OCI-M2 (cell line): ENCODE results near the gene TRMT5.

Experiments used
- DNase-seq: peaks from one replicate; lab custom pipeline; 2025; ENCODE audit not compliant: unreplicated experiment; lab: John Stamatoyannopoulos, UW

Gene TRMT5

DNA sequence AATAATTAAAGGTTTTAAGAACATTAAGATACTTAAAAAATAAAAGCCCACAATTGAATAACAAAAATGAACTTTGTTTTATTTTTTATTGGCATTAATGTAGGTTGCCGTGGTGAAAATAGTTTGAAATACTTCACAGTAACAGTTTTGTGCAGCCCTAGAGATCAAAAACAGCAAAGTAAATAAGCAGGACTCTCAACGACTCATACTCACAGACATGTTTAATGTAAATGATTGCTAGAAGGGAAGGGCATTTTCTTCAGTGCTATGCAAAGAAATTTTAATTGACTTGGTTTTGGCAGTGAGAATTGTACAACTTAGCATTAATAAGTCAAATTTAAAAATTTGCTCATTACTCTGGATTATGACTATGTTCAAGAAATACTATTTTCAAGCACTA lies 16.0 kb downstream of the TRMT5 start:
- DNase-seq = no peak

DNA sequence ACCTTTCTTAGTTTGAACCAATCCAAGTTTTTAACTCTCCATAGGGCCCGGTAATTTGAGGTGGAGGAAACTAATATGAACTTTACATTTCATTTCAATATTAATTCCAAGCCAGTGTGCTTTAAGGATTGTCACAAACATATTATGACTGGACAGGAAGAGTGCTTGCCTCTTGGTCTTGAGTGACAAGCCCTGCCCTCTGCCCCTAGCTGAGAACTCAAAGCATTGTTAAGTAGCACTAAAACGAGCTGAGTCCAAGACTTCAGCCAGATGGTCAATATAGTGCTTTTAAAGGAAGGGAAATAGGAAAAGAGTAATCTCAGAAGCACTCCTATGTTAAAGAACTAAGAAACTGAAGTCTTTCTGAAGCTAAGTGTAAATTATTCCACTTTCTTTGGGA lies 17.1 kb downstream of the TRMT5 start:
- no peak for DNase-seq

DNA sequence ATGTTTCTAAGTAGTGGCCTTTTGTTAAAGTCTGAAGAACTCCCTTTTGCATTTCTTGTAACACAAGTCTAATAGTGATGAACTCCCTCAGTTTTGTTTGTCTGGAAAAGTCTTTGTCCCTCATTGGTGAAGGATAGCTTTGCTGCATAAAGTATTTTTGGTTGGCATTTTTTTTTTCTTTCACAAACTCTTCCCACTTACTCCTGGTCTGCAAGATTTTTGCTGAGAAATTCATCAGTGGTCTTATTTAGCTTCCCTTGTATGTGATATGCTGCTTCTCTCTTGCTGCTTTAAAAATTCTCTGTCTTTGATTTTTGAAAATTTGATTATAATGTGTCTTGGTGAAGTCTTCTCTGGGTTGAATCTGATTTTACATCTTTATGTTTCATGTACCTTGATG lies 22.7 kb downstream of the TRMT5 start:
- no peak for DNase-seq

DNA sequence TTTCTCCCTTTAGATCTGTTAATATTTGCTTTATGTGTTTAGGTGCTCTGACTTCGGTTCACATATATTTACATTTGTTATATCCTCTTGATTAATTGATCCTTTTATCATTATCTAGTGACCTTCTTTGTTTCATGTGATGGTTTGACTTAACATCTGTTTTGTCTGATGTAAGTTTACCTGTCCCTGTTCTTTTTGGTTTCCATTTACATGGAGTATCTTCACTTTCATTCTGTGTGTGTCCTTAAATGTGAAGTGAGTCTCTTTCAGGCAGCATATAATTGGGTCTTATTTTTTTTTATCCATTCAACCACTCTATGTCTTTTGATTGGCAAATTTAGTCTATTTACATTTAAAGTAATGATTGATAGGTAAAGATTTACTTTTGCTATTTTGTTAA lies 24.2 kb downstream of the TRMT5 start:
- DNase-seq = no peak

DNA sequence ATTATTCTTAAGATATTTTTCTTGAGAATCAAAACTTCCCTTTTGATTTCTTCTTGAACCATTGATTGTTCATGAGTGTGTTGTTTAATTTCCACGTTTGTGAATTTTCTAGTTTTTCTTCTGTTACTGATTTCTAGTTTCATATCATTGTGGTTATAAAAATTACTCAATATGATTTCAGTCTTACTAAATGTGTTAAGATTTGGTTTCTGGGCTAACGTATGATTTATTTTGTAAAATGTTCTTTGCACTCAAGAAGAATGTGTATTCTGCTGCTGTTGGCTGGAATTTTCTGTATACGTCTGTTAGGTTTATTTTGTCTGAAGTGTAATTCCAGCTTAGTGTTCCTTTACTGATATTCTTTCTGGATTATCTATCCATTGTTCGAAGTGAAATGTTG lies 24.7 kb downstream of the TRMT5 start:
- DNase-seq = no peak

DNA sequence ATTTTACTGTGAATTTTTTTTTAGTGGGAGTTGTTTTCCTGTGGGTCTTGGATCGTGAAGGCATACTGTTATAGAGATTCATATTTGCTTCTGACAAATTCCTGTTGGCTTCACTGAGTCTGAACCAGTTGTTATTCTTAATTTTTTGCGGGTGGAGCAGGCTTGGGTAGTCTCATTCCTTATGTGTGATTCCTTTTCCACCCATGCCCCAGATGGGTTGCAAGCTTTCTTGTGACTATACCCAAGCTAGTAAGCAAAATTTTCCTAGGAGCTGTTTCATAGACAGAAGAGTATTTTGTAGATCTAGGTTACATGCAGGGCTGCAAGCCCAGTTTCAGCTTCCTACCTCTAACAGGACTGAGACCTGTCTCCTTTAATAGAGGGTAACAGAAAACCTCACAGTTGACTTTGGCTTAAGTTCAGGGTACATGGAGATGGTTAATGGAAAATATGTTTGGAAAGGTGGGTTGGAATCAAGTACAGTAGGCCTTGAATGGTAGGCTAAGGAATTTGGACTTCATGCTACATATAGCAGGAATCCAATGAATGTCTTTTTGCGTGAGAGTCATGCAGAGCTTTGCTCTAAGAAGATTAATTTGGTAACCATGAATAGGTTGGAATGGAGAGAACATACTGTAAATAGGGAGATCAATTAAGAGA lies 29.0 kb downstream of the TRMT5 start:
- DNase-seq = no peak

DNA sequence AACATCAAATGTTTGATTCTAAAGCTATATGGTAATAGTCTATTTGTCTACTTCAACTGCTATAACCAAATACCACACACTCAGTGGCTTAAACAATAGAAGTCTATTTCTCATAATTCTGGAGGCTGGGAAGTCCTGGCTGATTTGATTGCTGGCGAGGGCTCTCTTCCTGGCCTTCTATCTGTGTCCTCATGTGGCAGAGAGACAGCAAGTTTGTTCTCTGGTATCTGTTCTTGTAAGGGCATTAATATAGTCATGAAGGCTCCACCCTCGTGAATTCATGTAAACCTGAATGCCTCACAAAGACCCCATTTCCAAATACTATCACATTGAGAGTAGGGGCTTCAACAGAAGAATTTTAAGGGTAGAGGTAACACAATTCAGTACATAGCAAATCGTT lies 34.1 kb downstream of the TRMT5 start:
- no peak for DNase-seq

DNA sequence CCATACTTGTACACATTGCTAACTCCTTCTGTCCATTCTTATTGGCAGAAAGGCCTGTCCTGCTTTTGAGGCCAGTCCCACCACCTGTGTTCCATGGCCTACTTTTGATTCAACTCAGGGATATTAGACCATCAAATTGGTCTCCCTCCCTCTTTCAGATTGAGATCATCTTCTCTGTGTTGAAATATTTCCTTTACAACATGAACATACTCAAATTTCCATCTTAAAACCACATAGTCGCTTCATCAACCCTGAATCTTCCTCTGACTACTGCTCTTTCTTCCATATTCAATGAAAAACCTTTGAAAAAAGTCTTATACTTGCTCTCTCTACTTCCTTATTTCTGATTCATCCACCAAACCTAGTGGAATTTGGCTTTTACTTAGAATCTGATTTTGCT lies 34.9 kb downstream of the TRMT5 start:
- no peak for DNase-seq

DNA sequence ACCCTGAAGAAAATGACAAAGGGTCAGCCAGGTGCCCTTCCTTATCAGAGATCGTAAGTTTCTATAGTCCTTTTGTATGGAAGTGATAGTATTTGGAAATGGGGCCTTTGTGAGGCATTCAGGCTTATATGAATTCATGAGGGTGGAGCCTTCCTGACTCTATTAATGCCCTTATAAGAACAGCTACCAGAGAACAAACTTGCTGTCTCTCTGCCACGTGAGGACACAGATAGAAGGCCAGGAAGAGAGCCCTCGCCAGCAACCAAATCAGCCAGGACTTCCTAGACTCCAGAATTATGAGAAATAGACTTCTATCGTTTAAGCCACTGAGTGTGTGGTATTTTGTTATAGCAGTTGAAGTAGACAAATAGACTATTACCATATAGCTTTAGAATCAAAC lies 36.7 kb downstream of the TRMT5 start:
- no peak for DNase-seq

DNA sequence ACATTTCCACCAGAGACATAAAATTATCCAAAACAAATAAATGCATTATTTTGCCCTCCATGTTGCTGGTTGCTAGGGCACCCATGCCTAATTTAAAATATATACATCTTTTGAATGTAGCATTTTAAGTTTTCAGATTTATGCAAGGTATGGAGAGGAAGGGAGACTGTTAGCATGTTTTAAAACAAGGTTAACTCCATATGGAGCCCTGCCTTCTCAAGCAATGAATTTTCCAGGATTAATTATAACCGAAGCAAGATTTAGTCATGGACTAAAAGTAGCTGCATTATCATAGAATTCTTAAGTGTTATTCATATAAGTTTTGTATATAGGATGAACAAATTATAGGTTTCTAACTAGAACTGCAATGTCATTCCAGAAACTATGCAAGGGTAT lies 37.2 kb downstream of the TRMT5 start:
- no peak for DNase-seq

DNA sequence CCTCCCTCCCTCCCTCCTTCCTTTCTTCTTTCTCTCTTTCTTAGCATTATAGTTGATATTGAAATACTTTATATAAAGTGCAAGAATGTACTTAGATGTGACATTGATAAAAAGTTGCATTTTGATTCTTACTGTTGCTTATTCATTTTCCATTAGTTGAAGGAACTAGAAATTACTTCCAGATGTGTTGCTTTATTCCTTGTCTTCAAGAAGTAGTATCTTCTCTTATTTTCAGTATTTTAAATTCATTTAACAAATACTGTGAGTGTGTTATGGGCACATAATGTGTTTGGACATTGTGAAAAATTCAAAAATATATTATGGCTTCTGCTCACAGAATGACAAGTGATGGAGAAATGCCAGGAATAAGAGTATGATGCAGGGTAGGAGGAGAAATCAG lies 45.6 kb downstream of the TRMT5 start:
- DNase-seq = no peak

DNA sequence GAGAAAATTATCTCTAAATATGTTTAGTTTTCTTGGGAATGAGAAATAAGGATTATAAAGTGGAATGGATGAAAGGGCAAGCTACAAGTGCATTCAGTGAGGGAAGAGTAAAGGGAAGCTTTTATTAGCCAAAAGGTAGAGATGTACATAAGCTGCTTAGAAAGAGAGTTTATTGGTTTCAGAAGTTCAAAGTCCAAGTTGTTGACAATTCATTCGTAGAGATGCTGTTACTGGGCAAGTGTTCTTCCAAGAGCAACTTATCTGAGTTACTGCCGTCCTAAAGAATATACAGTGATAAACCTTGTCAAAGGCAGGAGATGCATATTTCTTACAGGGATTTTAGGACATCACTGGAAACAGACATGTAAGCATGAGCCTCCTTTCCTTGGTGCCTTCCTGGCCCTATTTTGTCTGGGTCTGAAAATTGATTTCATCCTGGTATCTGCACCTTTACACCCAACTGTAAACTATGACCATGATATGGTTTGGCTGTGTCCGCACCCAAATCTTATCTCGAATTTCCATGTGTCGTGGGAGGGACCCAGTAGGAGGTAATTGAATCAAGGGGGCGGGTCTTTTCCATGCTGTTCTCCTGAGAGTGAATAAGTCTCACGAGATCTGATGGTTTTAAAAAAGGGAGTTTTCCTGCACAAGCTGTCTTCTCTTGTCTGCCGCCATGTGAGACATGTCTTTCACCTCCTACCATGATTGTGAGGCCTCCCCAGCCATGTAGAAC lies 46.8 kb downstream of the TRMT5 start:
- peak; percentile 25 for DNase-seq

DNA sequence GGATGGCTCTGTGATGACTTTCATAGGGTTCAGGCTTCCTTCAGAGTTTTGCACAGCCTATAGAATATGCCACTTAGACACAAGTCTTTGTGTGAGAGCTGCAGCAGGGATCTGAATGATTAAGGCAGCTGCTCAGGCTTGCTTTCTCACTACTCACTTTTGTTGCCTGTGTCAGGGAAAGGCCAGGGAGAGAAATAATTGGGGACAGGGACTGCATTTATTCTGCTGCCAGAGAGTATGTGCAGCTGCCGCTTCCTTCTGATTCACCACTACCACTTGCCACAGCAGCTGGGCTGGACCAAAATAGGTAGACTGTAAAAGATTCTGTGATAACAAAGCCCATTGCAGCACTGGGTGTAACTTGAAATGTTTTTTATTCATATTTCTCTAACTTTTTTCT lies 49.7 kb downstream of the TRMT5 start:
- no peak for DNase-seq

DNA sequence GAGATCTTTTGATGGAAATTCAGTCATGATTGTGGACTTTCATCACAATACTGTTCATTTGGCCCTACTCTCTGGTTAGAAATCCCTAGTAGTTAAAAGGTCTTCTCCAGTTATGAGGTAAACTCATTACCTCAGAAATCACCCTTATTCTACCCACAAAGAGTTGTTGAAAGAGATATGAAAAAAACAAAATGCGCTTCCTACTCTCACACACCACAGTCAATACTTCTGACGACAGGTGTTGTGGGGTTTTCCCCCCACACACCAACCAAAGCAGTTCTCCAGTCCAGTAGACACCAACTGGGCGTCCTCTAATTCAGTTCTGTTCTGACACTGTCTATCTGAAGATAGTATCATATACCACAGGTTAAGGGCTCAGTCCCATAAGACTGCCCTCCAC lies 54.9 kb downstream of the TRMT5 start:
- no peak for DNase-seq

DNA sequence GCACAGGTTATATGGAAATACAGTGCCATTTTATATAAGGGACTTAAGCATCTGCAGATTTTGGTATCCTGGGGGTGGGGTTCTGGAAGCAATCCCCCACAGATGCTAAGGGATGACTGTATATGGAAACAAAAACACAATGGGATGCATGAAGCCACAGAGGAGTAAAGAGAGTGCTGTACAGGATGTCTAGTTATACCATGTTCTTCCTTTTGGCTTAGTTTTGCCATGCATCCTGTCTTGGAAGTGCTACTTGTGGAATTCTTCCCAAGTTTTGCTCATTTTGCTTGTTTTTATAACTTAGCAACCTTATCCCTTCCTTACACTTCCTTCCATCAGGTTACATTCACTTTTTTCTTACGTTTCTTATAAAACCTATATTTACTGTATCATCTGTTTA lies 55.6 kb downstream of the TRMT5 start:
- DNase-seq = no peak

DNA sequence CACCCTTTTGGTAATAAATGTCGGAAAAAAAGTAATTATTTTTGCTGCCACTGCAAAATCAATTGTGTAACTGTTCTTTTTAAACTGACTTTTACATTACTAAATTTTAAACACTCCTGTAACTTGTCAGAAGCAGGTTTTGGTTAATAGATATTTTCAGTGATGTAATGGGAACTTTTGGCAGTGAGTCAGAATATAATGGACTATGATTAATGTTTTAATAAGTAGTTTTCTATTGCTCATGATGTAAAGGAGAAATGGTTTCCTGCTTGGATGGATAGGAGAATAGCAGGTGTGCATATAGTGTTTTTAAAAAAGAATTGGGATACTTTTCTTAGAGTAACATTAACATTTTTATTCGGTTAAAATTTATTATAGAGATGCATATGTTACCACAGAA lies 58.8 kb downstream of the TRMT5 start:
- no peak for DNase-seq
